Right atrium auricular region (tissue), 2 donors: Measurements from ENCODE around the gene RNF144A. TPM values are rescaled to one million over a fixed set of nuclear protein-coding genes. Genes with fewer than 3 reads are reported as not detected.

Experiments
- DNase-seq: peaks from one replicate; pipeline ENCODE4 v3.0.0-alpha.2; 2019; ENCODE audit warnings: low spot score
- H3K27ac ChIP-seq, 2 donors: fragments of 200-600 bp; sonication (generic); 1 replicate in 1 of 2; 2 replicates in 1 of 2; pipeline ENCODE4 v1.5.1; 2016 to 2019
- H3K27me3 ChIP-seq, 2 donors: fragments of 200-600 bp; sonication (generic); one replicate each; pipeline versions ENCODE4 v1.5.1 to v1.6.0; 2017 to 2019
- H3K36me3 ChIP-seq: fragments of 200-600 bp; sonication (generic); one replicate; pipeline ENCODE4 v1.5.1; 2016
- H3K4me1 ChIP-seq, 2 donors: fragments of 200-600 bp; sonication (generic); one replicate each; pipeline versions ENCODE4 v1.5.1 to v1.6.0; 2017 to 2019
- H3K4me3 ChIP-seq, 2 donors: fragments of 200-600 bp; sonication (generic); 1 replicate in 1 of 2; 2 replicates in 1 of 2; pipeline ENCODE4 v1.5.1; 2017 to 2019; ENCODE audit warnings: mild to moderate bottlenecking in 1 of 2, moderate library complexity in 1 of 2
- H3K9me3 ChIP-seq, 2 donors: fragments of 200-600 bp; sonication (generic); one replicate each; pipeline ENCODE4 v1.5.1; 2019
- CTCF ChIP-seq, 2 donors: fragments of 200-600 bp; sonication (generic); IDR thresholded peaks; one replicate each; pipeline ENCODE4 v1.5.1; 2019; ENCODE audit warnings: antibody characterized with exemption in 2 of 2
- total RNA-seq, 2 donors: library from RNA; depleted of rRNA; stranded (reverse); fragments of >200 nt; gene quantifications; one replicate each; pipeline ENCODE4 v1.1.0, GENCODE V29; 2016

Gene RNF144A
- total RNA-seq, 2 donors from 2014 or later: 8.2 to 12.6 TPM

- DNase-seq: no peak
- H3K4me3 ChIP-seq: no peak overlapping the region
- H3K36me3 ChIP-seq: no peaks in the 10 kb centered on the region
- TF ChIP-seq CTCF (IDR thresholded peaks at IDR 0.05): no peak
- peaks cover 0 to 80% of the 10 kb centered on the region in 2 donors for H3K4me1 ChIP-seq
- H3K27me3 ChIP-seq: no peaks in the 10 kb centered on the region
- no peaks in the 10 kb centered on the region for H3K9me3 ChIP-seq
- H3K27ac ChIP-seq: peak overlapping the region; percentile 53 to 76
Observed at GRCh38 chr2:7010391-7011054, 93.3 kb downstream of the RNF144A start.

- Histone ChIP-seq H3K27ac (no peak overlapping the region), H3K4me1 (peaks cover 0 to 90% of the 10 kb centered on the region in 2 donors)
- no peak for TF ChIP-seq CTCF (IDR thresholded peaks at IDR 0.05)
Observed at GRCh38 chr2:7011356-7012083, 94.3 kb downstream of the RNF144A start.

GRCh38 chr2:7012141-7012764, 95.0 kb downstream of the RNF144A start:
- H3K27ac ChIP-seq: peak overlapping the region; percentile 17 to 18
- DNase-seq: no peak

More at GRCh38 chr2:7011356-7012083, 94.3 kb downstream of the RNF144A start:
- Histone ChIP-seq H3K36me3 (no peaks in the 10 kb centered on the region), H3K9me3 (no peaks in the 10 kb centered on the region), H3K4me3 (no peak overlapping the region), H3K27me3 (no peaks in the 10 kb centered on the region)
- DNase-seq: no peak

GRCh38 chr2:7013471-7014160, 96.4 kb downstream of the RNF144A start:
- Histone ChIP-seq H3K36me3 (no peaks in the 10 kb centered on the region), H3K27ac (no peak overlapping the region), H3K4me1 (peaks cover 0 to 87% of the 10 kb centered on the region in 2 donors), H3K4me3 (no peak overlapping the region), H3K27me3 (no peaks in the 10 kb centered on the region), H3K9me3 (no peaks in the 10 kb centered on the region)
- TF ChIP-seq CTCF (IDR thresholded peaks at IDR 0.05): no peak
- no peak for DNase-seq

More at GRCh38 chr2:7012141-7012764, 95.0 kb downstream of the RNF144A start:
- TF ChIP-seq CTCF (IDR thresholded peaks at IDR 0.05): no peak
- no peaks in the 10 kb centered on the region for H3K36me3 ChIP-seq
- H3K4me1 ChIP-seq: peaks cover 0 to 89% of the 10 kb centered on the region in 2 donors
- no peaks in the 10 kb centered on the region for H3K27me3 ChIP-seq
- no peaks in the 10 kb centered on the region for H3K9me3 ChIP-seq
- H3K4me3 ChIP-seq: no peak overlapping the region

GRCh38 chr2:7014174-7014640, 97.0 kb downstream of the RNF144A start:
- Histone ChIP-seq H3K9me3 (no peaks in the 10 kb centered on the region), H3K27me3 (no peaks in the 10 kb centered on the region), H3K4me1 (peaks cover 0 to 82% of the 10 kb centered on the region in 2 donors), H3K4me3 (no peak overlapping the region), H3K27ac (no peak overlapping the region), H3K36me3 (no peaks in the 10 kb centered on the region)
- peak; percentile 14 to 50 for TF ChIP-seq CTCF (IDR thresholded peaks at IDR 0.05)
- DNase-seq: no peak
